GM21447 (cell line): Measurements from ENCODE around the gene OXLD1.
"Not testable (repeated sequence)": the region's sequence is repeated elsewhere in the genome, so short reads cannot be mapped to it uniquely, and the experiment has no call there.

Experiments
- ATAC-seq: cut with Tn5 transposase; IDR thresholded peaks from one replicate; pipeline ENCODE4 v1.9.1; 2021; ENCODE audit not compliant: unreplicated experiment

Gene OXLD1

DNA sequence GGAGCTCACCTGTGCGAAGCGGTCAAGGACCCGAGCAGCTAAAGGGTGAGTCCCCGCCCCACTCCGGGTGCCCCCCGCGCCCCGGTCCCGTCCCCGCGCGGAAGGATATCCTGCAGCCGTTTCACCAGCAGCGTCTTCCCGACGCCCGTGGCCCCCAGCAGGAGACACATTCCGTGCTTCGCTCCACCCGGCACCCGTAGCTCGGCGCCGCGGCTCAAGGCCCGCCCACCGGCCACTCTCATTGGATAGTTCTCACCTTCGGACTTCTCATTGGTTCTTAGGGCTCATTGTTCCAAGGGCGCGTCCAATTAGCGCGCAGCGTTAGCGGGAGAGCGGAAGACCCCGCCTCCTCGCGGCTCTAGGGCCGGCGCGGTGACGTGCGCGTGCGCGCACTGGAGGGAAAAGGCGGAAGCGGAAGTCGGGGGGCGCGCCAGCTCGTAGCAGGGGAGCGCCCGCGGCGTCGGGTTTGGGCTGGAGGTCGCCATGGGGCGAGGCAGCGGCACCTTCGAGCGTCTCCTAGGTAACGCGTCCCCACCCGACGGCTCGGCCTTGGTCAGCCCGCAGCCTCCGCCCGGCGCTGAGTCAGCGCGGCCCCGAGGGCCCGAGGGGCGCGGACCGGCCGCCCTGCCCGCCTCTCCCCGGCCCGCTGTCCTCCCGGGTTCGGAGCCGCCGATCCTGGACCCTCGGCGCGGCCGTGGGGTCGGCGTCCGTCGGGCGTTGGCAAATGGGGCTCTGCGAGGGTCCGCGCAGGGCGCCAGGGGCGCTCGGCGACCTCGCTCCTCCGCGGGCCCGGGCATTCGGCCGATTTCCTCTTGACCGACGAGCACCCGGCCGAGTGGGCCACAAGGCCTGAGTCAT lies 17.4 kb upstream of the OXLD1 start, which contains the start of the genes ARL16 and HGS:
TSS of gene ARL16 (minus strand) at position 214 of the 858 bp plus-strand sequence. CDS start at position 170, 44 bp downstream.
TSS of gene HGS (plus strand) at position 428 of the 858 bp plus-strand sequence. CDS start at position 484, 56 bp downstream.
- ATAC-seq = peak; percentile 93

DNA sequence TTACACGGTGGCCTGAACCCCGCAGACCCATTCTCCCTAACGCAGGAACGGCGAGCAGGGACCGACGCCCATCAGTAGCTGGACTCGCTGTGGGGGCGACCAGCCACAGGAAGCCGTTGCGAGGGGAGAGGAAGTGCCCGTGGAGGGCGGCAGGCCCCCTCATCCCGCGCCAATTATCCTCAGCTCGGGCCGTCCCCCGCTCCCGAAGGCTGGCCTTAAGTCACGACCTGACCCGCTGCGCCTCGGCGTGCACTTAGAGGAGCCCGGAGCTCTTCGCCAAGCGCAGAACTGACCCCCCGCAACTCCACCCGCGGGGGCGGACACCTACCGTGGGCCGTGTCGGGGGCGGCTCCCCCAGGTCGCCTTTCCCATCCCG lies 16.8 kb upstream of the OXLD1 start:
- no peak for ATAC-seq

DNA sequence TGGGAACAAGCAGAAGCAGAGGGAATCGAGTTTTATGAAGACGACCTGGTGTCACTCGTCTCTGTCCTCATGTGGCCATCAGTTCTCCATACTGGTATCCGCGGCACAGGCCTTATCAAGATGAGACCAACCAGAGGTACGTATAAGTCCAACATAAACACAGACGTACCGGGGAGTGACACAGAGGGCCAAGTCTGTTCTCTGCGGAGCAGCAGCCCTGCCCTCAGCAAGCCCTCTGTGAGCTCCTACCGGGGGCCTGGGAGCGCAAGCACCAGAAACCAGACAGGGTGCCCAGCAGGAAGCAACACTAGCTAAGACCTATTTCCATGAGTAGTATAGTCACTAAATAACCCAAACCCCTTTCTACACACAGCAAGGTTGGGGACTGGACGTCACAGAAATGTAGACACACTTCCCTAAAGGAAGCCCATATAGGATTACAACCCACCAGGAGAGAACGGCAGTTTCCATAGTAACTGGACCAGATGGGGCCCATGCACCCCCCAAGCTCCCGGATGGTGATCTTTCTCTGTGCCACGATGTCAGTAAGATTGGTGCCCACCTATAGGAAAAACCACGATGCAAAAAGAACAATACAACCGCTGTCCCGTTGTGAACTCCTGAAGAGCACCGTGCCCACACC lies 16.3 kb upstream of the OXLD1 start:
- no peak for ATAC-seq

DNA sequence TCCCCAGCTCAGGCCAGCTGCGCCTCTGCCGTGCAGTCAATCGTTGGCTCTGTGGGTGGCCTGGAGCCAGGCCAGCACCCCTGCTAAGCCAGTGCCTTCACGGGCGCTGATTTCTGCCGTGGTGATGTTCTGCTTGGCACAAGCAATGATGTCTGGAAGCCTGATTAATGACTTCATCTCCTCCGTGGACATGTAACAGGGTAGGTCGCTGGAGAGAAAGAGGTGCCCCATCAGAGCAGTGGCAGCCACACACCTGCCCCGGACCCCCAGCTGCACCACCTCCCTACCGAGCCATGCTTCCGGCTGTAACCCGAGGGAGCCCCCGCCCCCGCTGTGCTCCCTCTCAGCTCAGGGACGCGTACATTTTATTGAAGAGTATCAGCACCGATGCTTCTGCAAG lies 15.3 kb upstream of the OXLD1 start:
- no peak for ATAC-seq

DNA sequence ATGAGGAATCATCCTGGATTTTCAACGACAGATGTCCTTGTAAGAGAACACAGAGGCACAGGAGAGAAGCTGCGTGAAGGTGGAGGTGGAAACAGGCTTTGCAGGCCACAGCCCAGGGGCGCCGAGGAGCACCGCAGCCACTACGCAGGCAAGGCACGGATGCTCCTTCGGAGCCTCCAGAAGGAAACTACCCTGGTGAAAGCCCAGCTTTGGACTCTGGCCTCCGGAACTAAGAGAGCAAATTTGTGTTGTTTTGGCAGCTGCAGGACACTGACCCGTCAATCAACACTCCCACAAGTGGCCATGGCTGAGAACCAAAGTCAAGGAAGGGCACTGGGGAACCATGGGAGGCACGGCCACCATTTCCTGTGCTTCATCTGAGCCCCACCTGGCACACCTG lies 13.7 kb upstream of the OXLD1 start:
- no peak for ATAC-seq

DNA sequence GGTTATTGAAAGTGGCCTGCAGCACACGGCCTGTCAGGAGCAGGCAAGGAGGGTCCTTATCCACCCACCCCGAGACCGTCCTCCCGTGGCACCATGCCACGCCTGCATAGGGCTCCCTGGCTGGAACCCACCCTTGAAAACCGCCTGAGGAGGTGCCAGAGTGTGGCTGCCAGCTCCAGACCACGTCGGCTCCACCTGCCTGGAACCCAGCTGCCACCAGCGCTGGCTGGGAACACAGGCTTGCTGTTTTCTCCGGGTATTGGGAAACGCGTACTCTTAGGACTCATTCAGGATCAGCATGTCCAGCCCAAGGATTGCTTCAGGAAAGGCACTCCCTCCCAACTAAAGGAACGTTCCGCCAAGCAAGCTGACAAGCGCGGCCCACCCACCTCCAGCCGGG lies 10.5 kb upstream of the OXLD1 start:
- ATAC-seq = no peak

DNA sequence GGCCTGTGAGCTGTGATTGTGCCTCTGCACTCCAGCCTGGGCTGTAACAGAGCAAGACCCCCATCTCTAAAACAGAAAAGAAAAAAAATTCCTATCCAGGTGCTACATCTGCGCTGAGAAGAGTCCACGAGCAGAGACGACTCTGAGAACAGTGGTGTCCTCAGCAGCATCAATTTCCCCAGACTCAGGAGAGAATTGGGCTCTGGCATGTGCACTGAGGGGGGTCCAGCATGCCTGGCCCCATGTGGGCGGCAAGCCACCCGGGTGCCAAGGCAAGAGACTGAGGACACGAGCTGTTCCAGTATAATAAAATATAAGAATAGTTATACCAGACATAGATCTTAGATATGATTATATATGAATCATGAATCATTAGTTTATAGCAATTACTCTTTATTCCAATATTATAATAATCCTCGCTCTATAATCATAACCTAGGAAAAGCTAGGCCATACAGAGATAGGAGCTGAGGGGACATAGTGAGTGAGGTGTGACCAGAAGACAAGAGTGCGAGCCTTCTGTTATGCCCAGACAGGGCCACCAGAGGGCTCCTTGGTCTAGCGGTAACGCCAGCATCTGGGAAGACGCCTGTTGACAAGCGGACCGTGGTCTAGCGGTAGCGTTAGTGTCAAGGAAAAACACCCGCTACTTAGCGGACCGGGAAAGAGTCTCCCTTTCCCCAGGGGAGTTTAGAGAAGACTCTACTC lies 9.3 kb upstream of the OXLD1 start:
- ATAC-seq = not testable (repeated sequence)

DNA sequence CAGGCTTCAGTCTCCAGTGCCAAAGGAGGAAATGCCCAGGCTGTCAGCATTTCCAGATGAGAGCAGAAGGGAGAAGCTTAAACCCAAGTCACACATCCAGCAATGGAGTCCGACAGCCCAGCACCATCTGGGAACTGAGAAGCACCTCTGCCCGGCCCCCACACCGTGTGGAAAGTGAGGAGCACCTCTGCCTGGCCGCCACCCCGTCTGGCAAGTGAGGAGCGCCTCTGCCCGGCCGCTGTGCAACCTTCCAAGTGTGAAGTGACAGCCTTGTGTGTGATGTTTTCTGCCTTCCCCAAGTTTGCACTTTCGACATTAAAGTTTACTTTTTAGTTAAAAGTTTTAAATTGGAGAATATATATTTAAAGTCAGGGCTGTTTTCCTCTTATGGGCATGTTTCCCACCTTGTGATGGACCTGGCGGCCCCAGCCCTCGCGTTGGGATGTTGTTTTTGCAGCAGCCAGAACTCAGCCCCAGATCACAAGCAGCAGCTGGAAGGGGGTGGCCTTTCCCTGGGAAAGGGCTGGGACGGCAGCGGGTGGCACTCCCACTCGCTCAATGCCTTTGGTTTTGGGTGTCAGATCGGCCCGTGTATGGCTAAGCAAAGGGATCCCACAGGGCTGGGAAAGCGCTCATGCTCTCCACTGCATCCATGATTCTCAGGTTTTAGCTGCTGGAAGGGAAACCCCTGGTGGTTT lies 7.3 kb upstream of the OXLD1 start:
- no peak for ATAC-seq

DNA sequence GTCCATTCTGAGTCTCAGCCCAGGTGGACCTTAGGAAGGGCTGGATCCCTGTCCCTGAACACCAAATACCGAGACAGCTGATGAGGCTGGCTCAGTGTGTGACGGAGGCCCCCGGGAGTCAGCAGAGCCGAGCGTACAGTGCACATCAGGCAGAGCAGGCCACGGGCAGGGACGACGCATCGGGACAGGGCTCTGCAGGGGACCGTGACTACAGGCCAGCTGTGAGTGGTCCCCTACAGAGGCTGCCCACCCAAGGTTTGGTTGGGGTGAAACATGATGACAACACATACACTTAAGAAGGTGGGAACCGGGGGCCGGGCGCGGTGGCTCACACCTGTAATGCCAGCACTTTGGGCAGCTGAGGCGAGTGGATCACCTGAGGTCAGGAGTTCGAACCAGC lies 6.5 kb upstream of the OXLD1 start:
- no peak for ATAC-seq

DNA sequence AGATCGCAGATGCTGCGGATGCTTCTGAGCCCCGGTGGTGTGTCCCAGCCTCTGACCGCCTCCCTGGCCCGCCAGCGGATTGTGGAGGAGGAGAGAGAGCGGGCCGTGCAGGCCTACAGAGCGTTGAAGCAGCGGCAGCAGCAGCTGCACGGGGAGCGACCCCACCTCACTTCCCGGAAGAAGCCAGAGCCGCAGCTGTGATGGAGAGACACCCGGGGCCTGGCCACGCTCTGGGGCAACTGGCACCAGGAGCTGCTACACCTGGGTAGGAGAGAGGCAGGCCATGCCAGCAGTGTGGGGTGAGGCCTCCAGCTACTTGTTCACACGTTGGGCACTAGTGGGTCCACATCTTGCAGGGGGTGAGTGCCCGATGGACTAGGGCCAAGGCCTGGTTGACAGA lies 6.1 kb upstream of the OXLD1 start:
- ATAC-seq = no peak

DNA sequence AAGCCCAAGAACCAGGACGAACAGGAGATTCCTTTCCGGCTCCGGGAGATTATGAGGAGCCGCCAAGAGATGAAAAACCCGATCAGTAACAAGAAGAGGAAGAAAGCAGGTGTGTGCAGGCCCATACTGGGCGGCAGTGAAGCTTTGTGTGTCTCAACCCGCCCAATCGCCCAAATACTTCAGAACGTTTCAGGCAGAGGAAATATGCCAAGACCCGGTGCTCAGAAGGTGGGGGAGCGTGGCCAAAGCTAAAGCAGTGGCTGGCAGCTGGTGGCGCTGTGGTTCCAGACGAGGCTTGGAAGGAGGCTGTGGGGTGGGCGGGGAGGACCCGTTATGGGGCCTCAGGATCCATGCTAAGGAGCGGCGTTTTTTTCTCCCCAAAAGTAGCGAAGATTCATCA lies 1.3 kb upstream of the OXLD1 start:
- no peak for ATAC-seq

DNA sequence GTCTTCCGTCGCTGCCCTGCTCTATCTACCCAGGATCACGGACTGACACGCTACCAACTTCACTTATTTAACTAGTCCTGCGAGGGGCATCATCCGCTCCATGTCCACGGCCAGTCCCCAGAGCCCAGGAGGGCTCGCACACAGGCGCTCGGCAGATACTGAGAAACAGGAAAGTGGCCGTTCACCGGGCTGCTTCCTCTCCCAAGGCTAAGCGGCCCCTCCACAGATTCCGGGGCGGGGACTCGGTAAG lies 388 bp downstream of the OXLD1 start:
- peak; percentile 22 for ATAC-seq

DNA sequence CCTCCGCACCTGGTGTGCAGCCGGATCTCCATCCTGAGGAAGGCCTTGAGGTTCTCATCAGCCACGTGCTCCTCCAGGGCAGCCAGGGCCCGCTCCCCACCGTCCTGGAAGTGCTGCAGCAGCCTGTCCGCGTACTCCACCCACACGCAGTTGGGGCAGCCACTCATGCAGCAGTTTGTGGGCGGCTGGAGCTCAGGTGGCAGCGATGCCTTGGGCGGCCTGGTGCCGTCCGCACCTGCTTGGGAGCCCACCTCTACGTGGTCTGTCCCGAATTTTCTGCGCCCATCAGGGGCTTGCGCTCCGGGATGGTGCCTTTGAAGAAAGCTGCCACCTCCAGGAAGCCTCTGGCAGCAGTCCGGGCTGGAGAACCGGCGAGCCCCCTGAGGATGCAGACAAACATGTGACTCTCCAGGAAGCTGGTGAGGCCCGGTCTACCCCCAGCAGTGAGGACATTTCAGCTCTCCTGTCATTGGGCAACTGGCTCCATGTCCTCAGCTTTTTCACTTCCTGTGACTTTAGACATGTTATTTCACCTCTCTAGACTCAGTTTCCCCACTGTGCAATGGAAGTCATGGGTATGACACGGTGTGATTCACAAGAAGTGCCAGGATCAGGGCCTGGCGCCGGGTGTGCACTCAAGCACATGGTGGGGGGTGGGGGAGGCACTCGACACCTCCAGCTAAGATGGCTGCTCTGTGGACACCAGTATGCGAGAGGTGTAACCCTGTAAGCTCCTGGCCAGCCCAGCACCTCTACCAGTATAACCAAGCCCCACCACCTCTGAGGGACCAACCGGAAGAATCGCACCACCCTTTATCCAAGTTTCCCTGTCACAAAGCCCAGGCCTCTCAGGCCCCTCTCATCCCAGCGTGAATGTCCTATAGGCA lies 957 bp downstream of the OXLD1 start:
- ATAC-seq = peak; percentile 10

DNA sequence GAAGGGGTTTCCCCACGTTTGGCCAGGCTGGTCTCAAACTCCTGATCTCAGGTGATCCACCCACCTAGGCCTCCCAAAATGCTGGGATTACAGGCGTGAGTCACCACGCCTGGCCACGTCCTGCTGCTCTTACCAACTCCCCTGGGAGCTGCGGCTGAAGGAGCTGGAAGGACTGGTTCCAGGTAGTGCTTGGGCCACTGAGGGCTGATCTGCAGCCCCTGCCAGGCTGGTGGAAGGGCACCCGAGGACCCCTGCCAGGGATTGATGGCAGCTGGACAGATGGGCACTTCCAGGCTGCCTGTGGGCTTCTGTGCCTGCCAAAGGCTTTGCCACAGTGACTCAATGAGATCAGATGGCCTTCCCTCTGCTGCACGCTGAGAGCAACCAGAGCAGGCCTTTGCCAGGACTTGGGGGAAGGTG lies 2.3 kb downstream of the OXLD1 start:
- no peak for ATAC-seq

DNA sequence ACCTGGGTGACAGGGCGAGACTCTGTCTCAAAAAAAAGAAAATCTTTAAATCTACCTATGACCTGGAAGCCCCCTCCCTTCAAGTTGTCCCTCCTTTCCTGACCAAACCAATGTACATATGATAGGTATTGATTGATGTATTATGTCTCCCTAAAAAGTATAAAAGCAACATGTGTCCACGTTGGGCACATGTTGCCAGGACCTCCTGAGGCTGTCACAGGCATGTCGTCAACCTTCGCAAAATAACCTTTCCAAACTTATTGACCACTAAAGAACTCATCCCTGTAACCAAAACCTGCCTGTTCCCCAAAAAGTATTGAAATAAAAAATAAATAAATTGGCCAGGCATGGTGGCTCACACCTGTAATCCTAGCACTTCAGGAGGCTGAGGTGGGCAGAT lies 4.4 kb downstream of the OXLD1 start:
- no peak for ATAC-seq

DNA sequence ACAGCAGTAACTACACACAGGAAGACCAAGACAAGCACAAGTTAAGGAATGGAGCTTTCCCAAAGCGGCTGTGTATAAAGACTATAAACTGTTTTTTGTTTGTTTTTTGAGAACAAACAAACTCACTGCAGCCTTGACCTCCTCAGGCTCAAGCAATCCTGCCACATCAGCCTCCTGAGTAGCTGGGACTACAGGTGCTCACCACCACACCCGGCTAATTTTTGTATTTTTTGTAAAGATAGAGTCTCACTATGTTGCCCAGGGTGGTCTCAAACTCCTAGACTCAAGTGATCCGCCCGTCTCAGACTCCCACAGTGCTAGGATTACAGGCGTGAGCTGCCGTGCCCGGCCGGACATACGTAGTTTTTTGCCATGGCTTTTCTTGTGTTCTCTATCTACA lies 6.0 kb downstream of the OXLD1 start:
- no peak for ATAC-seq

DNA sequence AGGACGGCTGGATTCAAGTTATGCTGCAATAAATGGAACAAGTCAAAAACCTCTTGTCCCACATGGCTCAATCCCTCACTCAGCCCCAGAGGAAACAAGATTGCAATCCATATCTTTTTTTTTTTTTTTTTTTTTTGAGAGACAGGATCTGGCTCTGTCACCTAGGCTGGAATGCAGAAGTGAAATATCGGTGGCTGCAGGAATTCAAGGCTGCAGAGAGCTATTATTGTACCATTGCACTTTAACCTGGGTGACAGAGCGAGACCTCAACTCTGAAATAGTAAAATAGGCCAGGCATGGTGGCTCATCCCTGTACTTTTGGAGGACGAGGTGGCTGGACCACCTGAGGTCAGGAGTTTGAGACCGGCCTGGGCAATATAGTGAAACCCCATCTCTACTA lies 7.4 kb downstream of the OXLD1 start:
- ATAC-seq = no peak

DNA sequence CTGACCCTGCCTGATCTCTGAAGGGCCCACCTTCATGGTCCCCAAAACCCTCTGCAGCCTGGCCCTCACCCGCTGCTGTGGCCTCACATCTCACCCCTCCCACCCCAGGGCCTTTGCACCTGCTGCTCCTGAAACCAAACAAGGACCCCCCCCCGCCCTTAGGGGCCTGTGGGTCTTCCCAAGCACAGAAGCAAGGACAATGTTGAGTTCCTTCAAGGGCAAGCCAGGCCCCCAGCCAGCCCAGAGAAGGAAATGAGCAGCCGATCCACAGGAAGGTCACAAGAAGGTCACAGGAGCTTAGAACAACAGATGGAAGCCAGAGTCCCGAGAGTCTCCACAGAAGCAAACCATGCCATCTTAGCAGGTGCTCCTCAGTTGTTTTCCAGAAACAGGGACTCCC lies 9.6 kb downstream of the OXLD1 start:
- ATAC-seq = no peak

DNA sequence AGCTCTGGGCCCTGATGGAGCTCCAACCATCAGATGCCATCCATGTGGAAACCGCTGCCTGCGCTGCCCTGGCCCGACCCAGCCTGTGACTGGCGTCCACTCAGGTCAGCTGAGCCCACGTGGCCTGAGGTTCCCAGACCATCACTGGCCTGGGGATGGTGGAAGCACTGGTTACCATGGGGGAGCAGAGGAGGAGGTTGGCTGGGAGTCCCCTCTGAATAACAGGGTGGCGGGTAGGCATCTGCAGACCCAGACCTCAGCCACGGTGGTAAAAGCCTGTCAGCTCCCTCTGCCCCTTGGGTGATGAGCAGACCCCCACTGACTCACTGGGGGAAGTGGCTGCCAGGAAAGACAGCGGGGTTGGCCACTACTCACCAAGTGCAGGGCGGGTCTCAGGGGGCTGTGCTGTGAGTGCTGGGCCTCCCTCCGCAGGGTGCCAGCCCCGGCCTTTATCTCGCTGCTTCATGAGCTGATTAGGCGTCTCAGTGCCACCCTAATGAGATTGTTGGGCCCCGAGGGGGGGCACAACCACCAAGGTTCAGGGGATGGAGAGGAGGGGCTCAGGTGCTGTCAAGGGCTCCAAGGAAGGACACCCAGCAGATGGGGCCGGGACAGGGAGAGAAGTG lies 10.2 kb downstream of the OXLD1 start, which contains the start of gene PDE6G:
TSS of gene PDE6G (minus strand) at position 425 of the 626 bp plus-strand sequence. CDS start 3,237 bp downstream, outside the sequence.
- no peak for ATAC-seq
